Naive thymus-derived CD4-positive, alpha-beta T cell (primary cell): ENCODE measurements around the gene ALPL. TPM values are rescaled to one million over a fixed set of nuclear protein-coding genes. Genes with fewer than 3 reads are reported as not detected.

Experiments
- ATAC-seq: fragments of 150-1000 bp; cut with Tn5 transposase; 2 replicates; pipeline ENCODE4 v1.10.0; 2021; ENCODE audit warnings: mild to moderate bottlenecking, moderate library complexity
- CTCF ChIA-PET: fragments of 350-600 bp; sonication (Branson Sonifier 250); formaldehyde crosslinking; loops from one replicate; lab custom pipeline; 2021; ENCODE audit warnings: antibody characterized with exemption; lab: Charles Lee
- POLR2A ChIA-PET: fragments of 350-600 bp; sonication (Branson Sonifier 250); formaldehyde crosslinking; loops from one replicate; lab custom pipeline; 2021; ENCODE audit warnings: antibody characterized with exemption, inconsistent platforms; lab: Charles Lee
- DNase-seq, 9 donors: peaks; one replicate each; pipeline versions ENCODE4 v3.0.0 to v3.0.0-alpha.2; 2020 to 2022; ENCODE audit warnings: mixed read lengths in 1 of 9
- H3K27ac ChIP-seq: one replicate; pipeline ENCODE4 v1.7.0; 2013; ENCODE audit warnings: mild to moderate bottlenecking, low read depth, low read length, moderate library complexity
- H3K27me3 ChIP-seq, 2 donors: one replicate each; pipeline ENCODE4 v1.7.0; 2013; ENCODE audit warnings: low read length in 2 of 2, mild to moderate bottlenecking in 2 of 2, moderate library complexity in 2 of 2; ENCODE audit not compliant: control insufficient read depth in 2 of 2, insufficient read depth in 2 of 2
- H3K36me3 ChIP-seq, 3 experiments: 1 replicate in 2 of 3; 2 replicates in 1 of 3; pipeline ENCODE4 v1.7.0; 2013; ENCODE audit warnings: low read length in 3 of 3, mild to moderate bottlenecking in 3 of 3, moderate library complexity in 1 of 3; ENCODE audit not compliant: insufficient read depth in 3 of 3, control insufficient read depth in 2 of 3
- H3K4me1 ChIP-seq, 2 donors: one replicate each; pipeline ENCODE4 v1.7.0; 2013; ENCODE audit warnings: low read length in 2 of 2, mild to moderate bottlenecking in 2 of 2, moderate library complexity in 1 of 2; ENCODE audit not compliant: control insufficient read depth in 2 of 2, insufficient read depth in 2 of 2
- H3K4me3 ChIP-seq: 2 replicates; pipeline ENCODE4 v1.7.0; 2013; ENCODE audit warnings: mild to moderate bottlenecking, low read length
- H3K9me3 ChIP-seq, 3 experiments: 1 replicate in 2 of 3; 2 replicates in 1 of 3; pipeline ENCODE4 v1.7.0; 2013; ENCODE audit warnings: low read length in 3 of 3; ENCODE audit not compliant: control insufficient read depth in 2 of 3
- H3K27ac Mint-ChIP-seq, 9 donors: one replicate each; pipeline ENCODE4 v1.8.0; 2020 to 2022; ENCODE audit warnings: mixed read lengths in 9 of 9, mild to moderate bottlenecking in 8 of 9, moderate library complexity in 5 of 9, inconsistent platforms in 2 of 9
- H3K27me3 Mint-ChIP-seq, 5 donors: one replicate each; pipeline ENCODE4 v1.8.0; 2021 to 2022; ENCODE audit warnings: mixed read lengths in 5 of 5, mild to moderate bottlenecking in 1 of 5
- H3K36me3 Mint-ChIP-seq, 5 donors: one replicate each; pipeline ENCODE4 v1.8.0; 2020 to 2022; ENCODE audit warnings: mixed read lengths in 5 of 5, mild to moderate bottlenecking in 3 of 5, inconsistent platforms in 1 of 5
- H3K4me1 Mint-ChIP-seq, 7 donors: one replicate each; pipeline ENCODE4 v1.8.0; 2020 to 2022; ENCODE audit warnings: mixed read lengths in 7 of 7, mild to moderate bottlenecking in 3 of 7, inconsistent platforms in 1 of 7
- H3K4me3 Mint-ChIP-seq, 10 donors: one replicate each; pipeline ENCODE4 v1.8.0; 2020 to 2022; ENCODE audit warnings: mild to moderate bottlenecking in 10 of 10, mixed read lengths in 10 of 10, moderate library complexity in 6 of 10, inconsistent platforms in 2 of 10
- H3K9me3 Mint-ChIP-seq, 11 donors: one replicate each; pipeline ENCODE4 v1.8.0; 2020 to 2022; ENCODE audit warnings: mixed read lengths in 11 of 11, mild to moderate bottlenecking in 4 of 11, inconsistent platforms in 1 of 11, moderate library complexity in 1 of 11
- intact Hi-C, 2 donors: fragments of 100-400 bp; cut with micrococcal nuclease; formaldehyde crosslinking; loops; one replicate each; pipeline ENCODE4 v1.15.1; 2023
- polyA plus RNA-seq, 2 donors: library from polyadenylated mRNA; unstranded; fragments of 300-500 nt; fragmentation: Illumina TruSeq; gene quantifications; one replicate each; pipeline ENCODE4 v1.2.3, GENCODE V29; 2021
- total RNA-seq, 6 experiments: library from RNA in 5 of 6; stranded (reverse) in 5 of 6; gene quantifications; 1 replicate in 5 of 6; 2 replicates in 1 of 6; pipeline ENCODE4 v1.2.3 and lab custom pipeline; 2021 to 2026

Gene ALPL
- total and polyA plus RNA-seq, 7 experiments from 2014 or later = not detected

DNA sequence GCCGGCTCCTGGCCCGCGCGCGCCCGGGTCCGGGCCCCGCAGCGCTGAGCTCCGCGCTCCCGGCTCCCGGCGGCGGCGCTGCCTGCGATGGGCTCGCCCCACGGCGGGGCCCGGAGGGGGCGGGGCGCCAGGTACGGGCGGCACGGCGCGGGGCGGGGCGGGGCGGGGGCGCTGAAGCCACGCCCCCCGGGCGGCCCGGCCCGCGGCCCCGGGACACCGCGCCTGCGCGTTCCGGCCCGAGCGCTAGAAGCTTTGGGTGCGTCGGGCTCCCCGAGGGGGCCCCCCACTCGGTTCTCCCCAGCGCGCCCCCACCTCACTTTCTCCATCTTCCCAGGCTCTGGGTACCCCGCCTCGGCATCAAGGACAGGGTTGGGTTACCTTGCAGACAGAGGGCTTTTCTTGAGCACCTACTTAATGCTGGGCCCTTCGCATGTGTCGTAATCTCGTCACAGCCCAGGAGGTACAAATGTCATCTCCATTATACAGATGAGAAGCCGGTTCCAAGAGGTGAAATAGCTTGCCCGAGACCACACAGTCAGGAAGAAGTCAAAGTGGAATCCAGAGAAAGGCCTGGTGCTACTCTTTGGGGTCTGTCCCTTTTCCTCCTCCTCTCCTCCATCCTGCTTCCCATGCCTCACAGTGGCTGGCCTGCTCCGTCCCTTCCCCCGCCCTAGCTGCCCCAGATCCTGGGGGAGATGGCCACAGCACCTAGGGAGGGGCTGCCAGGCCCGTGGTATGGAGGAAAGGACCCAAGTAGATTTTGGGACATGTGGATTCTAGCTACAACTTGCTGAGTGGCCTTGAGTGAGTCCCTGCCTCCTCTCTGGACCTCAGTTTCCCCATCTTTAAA lies 113.5 kb downstream of the ALPL start:
- no peaks in the 10 kb centered on the region for H3K27me3 ChIP-seq
- ChIA-PET POLR2A (no interaction called here), CTCF (no interaction called here)
- peak overlapping the region; percentile 48 to 76 (median 67) for H3K4me3 Mint-ChIP-seq
- intact Hi-C loops = no loop called here
- no peak overlapping the region for H3K4me3 ChIP-seq
- no peaks in the 10 kb centered on the region for H3K4me1 ChIP-seq
- peak; percentile 79 for ATAC-seq
- peaks cover 2 to 13% (median 5%) of the 10 kb centered on the region in 7 donors for H3K4me1 Mint-ChIP-seq
- H3K27me3 Mint-ChIP-seq = peaks cover 16 to 22% (median 19%) of the 10 kb centered on the region in 5 donors
- H3K27ac ChIP-seq = no peak overlapping the region
- H3K36me3 Mint-ChIP-seq = no peaks in the 10 kb centered on the region
- H3K9me3 ChIP-seq = no peaks in the 10 kb centered on the region
- H3K36me3 ChIP-seq = no peaks in the 10 kb centered on the region
- peaks cover 0 to 1% (median 0%) of the 10 kb centered on the region in 11 donors for H3K9me3 Mint-ChIP-seq
- peak in 7 of 9 donors; percentile 21 to 76 (median 35) for DNase-seq
- H3K27ac Mint-ChIP-seq = no peak overlapping the region

DNA sequence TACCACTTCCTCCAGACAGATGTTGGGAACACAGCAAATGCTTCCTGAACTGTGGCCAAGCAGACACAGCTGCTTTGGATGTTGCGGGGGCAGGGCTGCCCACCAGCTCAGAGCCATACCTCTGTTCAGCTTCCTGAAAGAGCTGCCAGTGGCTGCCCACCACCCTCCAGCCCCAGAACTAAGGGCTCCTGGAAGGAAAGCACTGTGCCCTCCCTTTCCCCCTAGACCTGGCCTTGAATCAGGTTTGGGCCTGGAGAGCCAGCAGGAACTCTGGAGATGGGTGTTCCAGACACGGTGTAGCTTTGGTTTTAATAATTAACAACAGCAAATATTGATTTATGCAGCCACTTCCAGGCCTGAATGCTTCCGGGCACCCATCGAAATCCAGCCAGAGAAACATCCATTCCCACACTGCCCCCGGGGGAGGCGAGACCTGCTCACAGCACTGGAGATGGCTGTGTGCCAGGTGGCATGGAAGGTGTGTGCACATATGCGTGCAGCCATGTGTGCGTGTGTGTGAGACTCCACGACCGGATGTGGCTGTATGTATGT lies 114.3 kb downstream of the ALPL start:
- no peak for ATAC-seq
- Mint-ChIP-seq H3K4me3 (peak overlapping the region in 2 of 10 donors; percentile 61 to 68), H3K9me3 (peaks cover 0 to 1% (median 0%) of the 10 kb centered on the region in 11 donors), H3K36me3 (no peaks in the 10 kb centered on the region), H3K4me1 (peaks cover 2 to 13% (median 5%) of the 10 kb centered on the region in 7 donors), H3K27ac (no peak overlapping the region), H3K27me3 (peaks cover 16 to 22% (median 19%) of the 10 kb centered on the region in 5 donors)
- CTCF ChIA-PET = no interaction called here
- Histone ChIP-seq H3K4me3 (no peak overlapping the region), H3K4me1 (no peaks in the 10 kb centered on the region), H3K27me3 (no peaks in the 10 kb centered on the region), H3K9me3 (no peaks in the 10 kb centered on the region), H3K36me3 (no peaks in the 10 kb centered on the region), H3K27ac (no peak overlapping the region)
- intact Hi-C loops = no loop called here
- DNase-seq = no peak
- POLR2A ChIA-PET = no interaction called here

DNA sequence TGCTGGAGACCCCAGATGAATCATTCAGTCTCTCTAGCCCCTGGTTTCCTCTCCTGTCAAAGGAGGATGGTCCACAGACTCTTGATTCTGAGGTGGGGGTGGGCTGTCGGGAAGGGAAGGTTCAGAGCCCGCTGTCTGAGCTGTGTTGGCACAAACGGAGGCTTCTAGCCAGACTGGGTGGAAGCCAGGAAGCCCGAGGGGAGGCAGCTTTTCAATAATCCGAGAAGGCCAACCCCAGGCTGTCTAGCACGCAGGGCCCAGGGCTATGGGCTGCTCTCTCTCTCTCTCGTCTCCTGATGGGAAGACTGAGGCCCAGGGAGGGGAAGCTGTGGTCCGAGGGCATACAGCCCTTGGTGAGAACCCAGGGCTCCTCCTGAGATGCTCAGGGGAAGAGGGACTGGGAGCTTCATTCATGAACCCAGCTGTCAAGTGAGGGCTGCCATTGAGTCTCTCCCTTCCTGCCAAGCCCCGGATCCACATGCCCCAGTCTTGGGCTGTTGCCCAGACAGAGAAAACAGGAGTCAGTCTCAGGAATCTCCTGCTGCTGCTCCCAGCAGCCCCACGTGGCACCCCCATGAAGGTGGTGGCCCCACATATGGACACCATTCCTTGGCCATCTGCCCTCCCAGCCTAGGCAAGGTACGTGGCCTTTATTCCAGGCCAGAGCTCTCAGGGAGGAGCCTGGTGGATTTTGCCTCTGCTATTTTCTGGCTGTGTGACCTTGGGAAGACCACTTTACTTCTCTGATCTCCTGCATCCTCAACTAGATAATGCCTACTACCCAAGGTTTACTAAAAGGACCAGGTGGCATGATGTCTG lies 115.6 kb downstream of the ALPL start:
- H3K27me3 Mint-ChIP-seq = peaks cover 14 to 24% (median 21%) of the 10 kb centered on the region in 5 donors
- Histone ChIP-seq H3K9me3 (no peaks in the 10 kb centered on the region), H3K36me3 (no peaks in the 10 kb centered on the region), H3K27me3 (no peaks in the 10 kb centered on the region), H3K4me1 (no peaks in the 10 kb centered on the region), H3K27ac (no peak overlapping the region), H3K4me3 (no peak overlapping the region)
- H3K4me3 Mint-ChIP-seq = no peak overlapping the region
- ATAC-seq (no peak), DNase-seq (no peak)
- H3K36me3 Mint-ChIP-seq = no peaks in the 10 kb centered on the region
- peaks cover 0 to 1% (median 0%) of the 10 kb centered on the region in 11 donors for H3K9me3 Mint-ChIP-seq
- intact Hi-C loops = no loop called here
- H3K4me1 Mint-ChIP-seq = peaks cover 2 to 13% (median 5%) of the 10 kb centered on the region in 7 donors
- POLR2A ChIA-PET = interaction anchor here (0.7 kb wide), 1 partner anchor 10 kb away, joined by 3 read pairs; no protein-coding TSS in a partner anchor
- no peak overlapping the region for H3K27ac Mint-ChIP-seq
- CTCF ChIA-PET = no interaction called here

DNA sequence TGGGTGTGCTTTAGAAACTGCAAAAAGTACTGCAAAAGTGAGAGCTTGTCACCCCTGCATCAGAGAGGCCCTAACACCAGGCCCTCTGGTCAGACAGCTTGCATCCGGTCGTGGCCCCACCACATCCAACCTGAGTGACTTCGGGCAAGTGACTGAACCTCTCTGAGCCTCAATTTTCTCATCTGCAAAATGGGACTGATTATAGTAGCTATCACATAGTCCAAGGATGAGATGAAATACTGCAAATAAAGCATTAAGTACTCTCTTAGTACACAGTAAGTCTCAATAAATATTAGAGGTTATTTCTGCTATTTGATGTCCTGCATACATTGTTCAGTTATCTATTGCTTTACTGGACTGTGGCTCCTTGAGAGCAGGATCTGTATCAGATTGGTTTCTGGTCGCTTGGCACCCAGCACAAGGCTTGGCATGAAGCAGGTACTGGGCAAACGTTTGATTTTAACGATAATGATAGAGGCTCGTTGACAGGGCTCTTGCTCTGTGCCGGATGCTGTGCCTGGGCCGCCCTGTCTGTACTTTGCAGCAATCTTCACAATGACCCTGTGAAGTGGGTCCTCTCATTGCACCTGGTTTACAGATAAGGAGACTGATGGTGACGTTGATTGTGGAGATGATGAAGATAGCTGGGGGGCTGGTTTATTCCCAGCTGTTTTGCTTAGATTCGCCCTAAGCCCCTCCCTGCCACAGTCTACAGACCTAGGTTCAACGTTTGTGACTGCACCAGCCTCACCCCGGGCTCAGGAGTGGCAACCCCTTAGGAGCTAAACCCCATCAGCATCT lies 116.4 kb downstream of the ALPL start:
- Mint-ChIP-seq H3K27me3 (peaks cover 14 to 25% (median 21%) of the 10 kb centered on the region in 5 donors), H3K36me3 (no peaks in the 10 kb centered on the region), H3K9me3 (peaks cover 0 to 4% (median 0%) of the 10 kb centered on the region in 11 donors), H3K4me3 (peak overlapping the region in 1 of 10 donors; percentile 45), H3K4me1 (peaks cover 2 to 13% (median 5%) of the 10 kb centered on the region in 7 donors), H3K27ac (no peak overlapping the region)
- CTCF ChIA-PET = no interaction called here
- intact Hi-C loops = no loop called here
- no peak for DNase-seq
- no peaks in the 10 kb centered on the region for H3K27me3 ChIP-seq
- H3K4me3 ChIP-seq = no peak overlapping the region
- no peak for ATAC-seq
- POLR2A ChIA-PET = no interaction called here
- no peaks in the 10 kb centered on the region for H3K36me3 ChIP-seq
- no peaks in the 10 kb centered on the region for H3K4me1 ChIP-seq
- H3K9me3 ChIP-seq = no peaks in the 10 kb centered on the region
- H3K27ac ChIP-seq = no peak overlapping the region

DNA sequence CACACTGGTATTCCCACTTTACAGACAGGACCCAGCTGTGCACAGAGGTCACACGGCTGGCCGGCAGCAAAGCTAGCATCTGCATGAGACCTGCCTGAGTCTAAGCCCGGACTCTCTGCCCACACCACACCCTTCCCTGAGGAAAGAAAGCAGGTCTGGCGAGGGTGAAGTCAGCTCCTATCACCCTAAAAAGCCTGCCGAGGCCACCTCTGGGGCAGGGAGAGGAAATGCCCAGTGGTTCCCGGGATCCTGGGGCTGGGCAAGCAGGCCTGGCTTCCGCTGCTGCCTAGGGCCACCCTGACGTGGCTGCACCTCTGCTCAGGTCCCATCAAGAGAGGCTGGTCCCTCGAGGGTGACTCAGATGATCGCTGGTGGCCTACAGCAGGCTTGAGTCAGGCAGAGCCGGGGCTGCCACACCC lies 117.7 kb downstream of the ALPL start:
- no peak overlapping the region for H3K27ac Mint-ChIP-seq
- Histone ChIP-seq H3K4me1 (no peaks in the 10 kb centered on the region), H3K36me3 (no peaks in the 10 kb centered on the region), H3K27me3 (no peaks in the 10 kb centered on the region), H3K9me3 (no peaks in the 10 kb centered on the region), H3K27ac (no peak overlapping the region), H3K4me3 (no peak overlapping the region)
- no peak for DNase-seq
- H3K36me3 Mint-ChIP-seq = no peaks in the 10 kb centered on the region
- H3K27me3 Mint-ChIP-seq = peaks cover 8 to 21% (median 11%) of the 10 kb centered on the region in 5 donors
- intact Hi-C loops = no loop called here
- no peak overlapping the region for H3K4me3 Mint-ChIP-seq
- peaks cover 0 to 4% (median 0%) of the 10 kb centered on the region in 11 donors for H3K9me3 Mint-ChIP-seq
- POLR2A ChIA-PET = no interaction called here
- CTCF ChIA-PET = no interaction called here
- H3K4me1 Mint-ChIP-seq = peaks cover 0 to 4% (median 3%) of the 10 kb centered on the region in 7 donors
- ATAC-seq = no peak
